HG03469 (cell line): Measurements from ENCODE around the gene HS3ST5.
"Not testable (repeated sequence)": the region's sequence is repeated elsewhere in the genome, so short reads cannot be mapped to it uniquely, and the experiment has no call there.

Experiments
- ATAC-seq: cut with Tn5 transposase; IDR thresholded peaks from one replicate; pipeline ENCODE4 v1.9.1; 2021; ENCODE audit warnings: mild to moderate bottlenecking, moderate library complexity, moderate number of reproducible peaks; ENCODE audit not compliant: unreplicated experiment

Gene HS3ST5

GRCh38 chr6:114061741-114062140 is 281.1 kb downstream of the HS3ST5 start:
- ATAC-seq = no peak

GRCh38 chr6:114061116-114061515 is 281.7 kb downstream of the HS3ST5 start:
- no peak for ATAC-seq

- ATAC-seq = no peak
These were observed 284.4 kb downstream of the HS3ST5 start for GRCh38 chr6:114058435-114058834.

GRCh38 chr6:114055763-114056162 is 287.1 kb downstream of the HS3ST5 start:
- no peak for ATAC-seq

- no peak for ATAC-seq
These were observed 287.5 kb downstream of the HS3ST5 start for GRCh38 chr6:114055349-114055748.

GRCh38 chr6:114053791-114054190 is 289.0 kb downstream of the HS3ST5 start:
- no peak for ATAC-seq

GRCh38 chr6:114052141-114052540 is 290.7 kb downstream of the HS3ST5 start:
- no peak for ATAC-seq

- ATAC-seq = no peak
These were observed 291.8 kb downstream of the HS3ST5 start for GRCh38 chr6:114051031-114051430.

- no peak for ATAC-seq
These were observed 293.4 kb downstream of the HS3ST5 start for GRCh38 chr6:114049367-114049966.

GRCh38 chr6:114044566-114044965 is 298.3 kb downstream of the HS3ST5 start:
- ATAC-seq = not testable (repeated sequence)

GRCh38 chr6:114042267-114043016 is 300.4 kb downstream of the HS3ST5 start:
- no peak for ATAC-seq

GRCh38 chr6:114040871-114041270 is 302.0 kb downstream of the HS3ST5 start:
- ATAC-seq = no peak

GRCh38 chr6:114039841-114040240 is 303.0 kb downstream of the HS3ST5 start:
- no peak for ATAC-seq

- no peak for ATAC-seq
These were observed 309.2 kb downstream of the HS3ST5 start for GRCh38 chr6:114033606-114034005.

- no peak for ATAC-seq
These were observed 310.1 kb downstream of the HS3ST5 start for GRCh38 chr6:114032721-114033120.

- no peak for ATAC-seq
These were observed 312.1 kb downstream of the HS3ST5 start for GRCh38 chr6:114030767-114031166.

GRCh38 chr6:114024746-114025145 is 318.1 kb downstream of the HS3ST5 start:
- no peak for ATAC-seq

GRCh38 chr6:114020196-114020595 is 322.6 kb downstream of the HS3ST5 start:
- no peak for ATAC-seq

GRCh38 chr6:114017146-114017545 is 325.7 kb downstream of the HS3ST5 start:
- not testable (repeated sequence) for ATAC-seq

- not testable (repeated sequence) for ATAC-seq
These were observed 328.7 kb downstream of the HS3ST5 start for GRCh38 chr6:114014106-114014505.

- not testable (repeated sequence) for ATAC-seq
These were observed 331.3 kb downstream of the HS3ST5 start for GRCh38 chr6:114011486-114011885.

GRCh38 chr6:114010540-114010939 is 332.3 kb downstream of the HS3ST5 start:
- ATAC-seq = no peak
